Measurements from ENCODE around the gene KLF17. TPM values are rescaled to one million over a fixed set of nuclear protein-coding genes. Genes with fewer than 3 reads are reported as not detected.

Gene KLF17
- total and polyA plus RNA-seq, 4 donors: 0.13 to 0.33 (median 0.16) TPM

DNA sequence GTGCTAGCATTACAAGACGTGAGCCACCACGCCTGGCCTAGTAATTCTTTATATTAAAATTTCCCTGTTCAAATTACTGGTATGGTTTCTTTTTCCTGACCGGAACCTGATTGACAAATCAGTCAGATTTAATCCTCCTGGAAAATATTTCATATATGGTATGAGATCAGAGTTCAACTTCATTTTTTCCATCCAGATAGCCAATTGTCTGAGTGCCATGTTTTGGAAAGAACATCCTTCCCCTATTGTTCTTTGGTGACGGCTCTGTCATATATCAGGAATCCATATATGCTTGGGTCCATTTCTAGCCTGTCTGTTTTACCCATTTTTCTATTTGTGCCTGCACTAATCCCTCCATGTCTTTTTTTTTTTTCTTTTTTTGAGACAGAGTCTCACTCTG is 39.1 kb upstream of the KLF17 start:
- no peaks in the 10 kb centered on the region for H3K9me3 ChIP-seq (ENCODE audit: control insufficient read depth, low read length)
- no peak for ATAC-seq (ENCODE audit: low FRiP score)

GRCh38 chr1:44084998-44085675 is 33.5 kb upstream of the KLF17 start:
- 40 to 49% methylated on average over 3 of the region's 3 CpGs for WGBS, 2 donors
- intact Hi-C loops (cut with DNase I): no loop called here

More for the DNA sequence above, 39.1 kb upstream of the KLF17 start:
- WGBS, 2 donors: 83 to 87% methylated on average over 4 of the region's 4 CpGs
- no peaks in the 10 kb centered on the region for H3K36me3 ChIP-seq (ENCODE audit: control insufficient read depth in 1 of 2, insufficient read depth in 2 of 2, low read length in 1 of 2)
- H3K4me1 ChIP-seq (ENCODE audit: control insufficient read depth in 1 of 2, insufficient read depth in 2 of 2, low read length in 2 of 2): no peaks in the 10 kb centered on the region
- no peak overlapping the region for H3K27ac ChIP-seq (ENCODE audit: low read depth in 1 of 2, low read length in 2 of 2)
- H3K4me3 ChIP-seq (ENCODE audit: low read length in 2 of 2): no peak overlapping the region
- DNase-seq: no peak
- H3K27me3 ChIP-seq (ENCODE audit: control insufficient read depth in 1 of 2, insufficient read depth in 2 of 2, low read length in 1 of 2): no peaks in the 10 kb centered on the region
- intact Hi-C loops (cut with DNase I): no loop called here

GRCh38 chr1:44086692-44087474 is 31.7 kb upstream of the KLF17 start:
- H3K4me3 ChIP-seq (ENCODE audit: low read length in 2 of 2): no peak overlapping the region
- no peaks in the 10 kb centered on the region for H3K36me3 ChIP-seq (ENCODE audit: control insufficient read depth in 1 of 2, insufficient read depth in 2 of 2, low read length in 1 of 2)
- WGBS, 2 donors: 96% methylated on average over 4 of the region's 4 CpGs
- H3K9me3 ChIP-seq (ENCODE audit: control insufficient read depth, low read length): no peaks in the 10 kb centered on the region
- intact Hi-C loops (cut with DNase I): no loop called here
- H3K27ac ChIP-seq (ENCODE audit: low read depth in 1 of 2, low read length in 2 of 2): no peak overlapping the region
- H3K27me3 ChIP-seq (ENCODE audit: control insufficient read depth in 1 of 2, insufficient read depth in 2 of 2, low read length in 1 of 2): no peaks in the 10 kb centered on the region
- ATAC-seq (ENCODE audit: low FRiP score) (no peak), DNase-seq (no peak)
- H3K4me1 ChIP-seq (ENCODE audit: control insufficient read depth in 1 of 2, insufficient read depth in 2 of 2, low read length in 2 of 2): no peaks in the 10 kb centered on the region

More at GRCh38 chr1:44084998-44085675, 33.5 kb upstream of the KLF17 start:
- Histone ChIP-seq H3K9me3 (ENCODE audit: control insufficient read depth, low read length) (no peaks in the 10 kb centered on the region), H3K36me3 (ENCODE audit: control insufficient read depth in 1 of 2, insufficient read depth in 2 of 2, low read length in 1 of 2) (no peaks in the 10 kb centered on the region), H3K4me1 (ENCODE audit: control insufficient read depth in 1 of 2, insufficient read depth in 2 of 2, low read length in 2 of 2) (no peaks in the 10 kb centered on the region), H3K4me3 (ENCODE audit: low read length in 2 of 2) (no peak overlapping the region), H3K27ac (ENCODE audit: low read depth in 1 of 2, low read length in 2 of 2) (no peak overlapping the region), H3K27me3 (ENCODE audit: control insufficient read depth in 1 of 2, insufficient read depth in 2 of 2, low read length in 1 of 2) (no peaks in the 10 kb centered on the region)
- ATAC-seq (ENCODE audit: low FRiP score): no peak
- DNase-seq: no peak

- H3K27me3 ChIP-seq (ENCODE audit: control insufficient read depth in 1 of 2, insufficient read depth in 2 of 2, low read length in 1 of 2): no peaks in the 10 kb centered on the region
- H3K4me3 ChIP-seq (ENCODE audit: low read length in 2 of 2): no peak overlapping the region
- DNase-seq (no peak), ATAC-seq (ENCODE audit: low FRiP score) (no peak)
- H3K9me3 ChIP-seq (ENCODE audit: control insufficient read depth, low read length): no peaks in the 10 kb centered on the region
- 65 to 70% methylated on average over 13 of the region's 13 CpGs for WGBS, 2 donors
- H3K27ac ChIP-seq (ENCODE audit: low read depth in 1 of 2, low read length in 2 of 2): no peak overlapping the region
- intact Hi-C loops (cut with DNase I): no loop called here
- H3K36me3 ChIP-seq (ENCODE audit: control insufficient read depth in 1 of 2, insufficient read depth in 2 of 2, low read length in 1 of 2): no peaks in the 10 kb centered on the region
- no peaks in the 10 kb centered on the region for H3K4me1 ChIP-seq (ENCODE audit: control insufficient read depth in 1 of 2, insufficient read depth in 2 of 2, low read length in 2 of 2)
Measured at GRCh38 chr1:44089371-44090048, 29.1 kb upstream of the KLF17 start.

- H3K9me3 ChIP-seq (ENCODE audit: control insufficient read depth, low read length): no peaks in the 10 kb centered on the region
- H3K36me3 ChIP-seq (ENCODE audit: control insufficient read depth in 1 of 2, insufficient read depth in 2 of 2, low read length in 1 of 2): no peaks in the 10 kb centered on the region
- intact Hi-C loops (cut with DNase I): no loop called here
- H3K4me3 ChIP-seq (ENCODE audit: low read length in 2 of 2): no peak overlapping the region
- 84 to 87% methylated on average over 10 of the region's 10 CpGs for WGBS, 2 donors
- H3K4me1 ChIP-seq (ENCODE audit: control insufficient read depth in 1 of 2, insufficient read depth in 2 of 2, low read length in 2 of 2): no peaks in the 10 kb centered on the region
- H3K27ac ChIP-seq (ENCODE audit: low read depth in 1 of 2, low read length in 2 of 2): no peak overlapping the region
- no peak for DNase-seq
- ATAC-seq (ENCODE audit: low FRiP score): no peak
- no peaks in the 10 kb centered on the region for H3K27me3 ChIP-seq (ENCODE audit: control insufficient read depth in 1 of 2, insufficient read depth in 2 of 2, low read length in 1 of 2)
Measured at GRCh38 chr1:44090429-44091252, 28.0 kb upstream of the KLF17 start.

DNA sequence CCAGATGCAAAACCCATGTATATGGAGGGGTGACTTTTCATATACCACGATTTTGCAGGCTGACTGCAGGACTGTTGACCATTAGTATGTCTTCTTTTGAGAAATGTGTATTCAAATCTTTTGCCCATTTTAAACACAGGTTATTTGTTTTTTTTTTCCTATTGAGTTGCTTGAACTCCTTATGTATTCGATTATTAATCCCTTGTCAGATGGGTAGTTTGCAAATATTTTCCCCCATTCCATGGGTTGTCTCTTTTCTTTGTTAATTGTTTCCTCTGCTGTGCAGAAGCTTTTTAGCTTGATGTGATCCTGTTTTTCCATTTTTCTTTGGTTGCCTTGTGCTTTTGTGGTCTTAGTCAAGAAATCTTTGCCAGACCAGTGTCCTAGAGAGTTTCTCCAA is 24.6 kb upstream of the KLF17 start:
- no peaks in the 10 kb centered on the region for H3K36me3 ChIP-seq (ENCODE audit: control insufficient read depth in 1 of 2, insufficient read depth in 2 of 2, low read length in 1 of 2)
- no peak for DNase-seq
- H3K9me3 ChIP-seq (ENCODE audit: control insufficient read depth, low read length): no peaks in the 10 kb centered on the region
- no peaks in the 10 kb centered on the region for H3K27me3 ChIP-seq (ENCODE audit: control insufficient read depth in 1 of 2, insufficient read depth in 2 of 2, low read length in 1 of 2)
- intact Hi-C loops (cut with DNase I): no loop called here
- WGBS, 2 donors: 91 to 94% methylated on average over 2 of the region's 2 CpGs
- no peak for ATAC-seq (ENCODE audit: low FRiP score)
- no peaks in the 10 kb centered on the region for H3K4me1 ChIP-seq (ENCODE audit: control insufficient read depth in 1 of 2, insufficient read depth in 2 of 2, low read length in 2 of 2)
- no peak overlapping the region for H3K4me3 ChIP-seq (ENCODE audit: low read length in 2 of 2)
- H3K27ac ChIP-seq (ENCODE audit: low read depth in 1 of 2, low read length in 2 of 2): no peak overlapping the region

DNA sequence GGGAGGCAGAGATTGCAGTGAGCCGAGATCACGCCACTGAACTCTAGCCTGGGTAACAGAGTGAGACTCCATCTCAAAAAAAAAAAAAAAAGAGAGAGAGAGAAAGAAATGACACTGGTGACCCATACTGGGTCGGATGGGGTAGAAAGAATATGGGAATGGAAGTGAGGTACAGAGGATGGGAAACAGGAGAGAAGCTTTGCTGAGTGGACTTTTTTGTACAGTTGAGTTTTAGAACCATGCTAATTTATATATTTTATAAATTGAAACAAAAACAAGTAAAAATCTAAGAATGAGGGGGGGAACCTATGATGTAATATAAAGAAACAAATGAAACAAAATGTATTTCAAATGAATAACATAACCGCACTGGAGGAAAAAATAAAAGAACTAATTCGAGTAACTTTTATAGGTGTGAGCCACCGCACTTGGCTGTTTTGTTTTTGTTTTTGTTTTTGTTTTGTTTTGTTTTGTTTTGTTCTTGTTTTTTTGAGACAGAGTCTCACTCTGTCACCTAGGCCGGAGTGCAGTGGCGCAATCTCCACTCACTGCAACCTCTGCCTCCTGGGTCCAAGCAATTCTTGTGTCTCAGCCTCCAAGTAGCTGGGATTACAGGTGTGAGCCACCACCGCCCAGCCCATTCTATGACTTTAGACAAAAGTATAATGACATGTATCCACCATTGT is 18.3 kb upstream of the KLF17 start:
- Histone ChIP-seq H3K36me3 (ENCODE audit: control insufficient read depth in 1 of 2, insufficient read depth in 2 of 2, low read length in 1 of 2) (no peaks in the 10 kb centered on the region), H3K4me1 (ENCODE audit: control insufficient read depth in 1 of 2, insufficient read depth in 2 of 2, low read length in 2 of 2) (no peaks in the 10 kb centered on the region), H3K4me3 (ENCODE audit: low read length in 2 of 2) (no peak overlapping the region), H3K27me3 (ENCODE audit: control insufficient read depth in 1 of 2, insufficient read depth in 2 of 2, low read length in 1 of 2) (no peaks in the 10 kb centered on the region), H3K9me3 (ENCODE audit: control insufficient read depth, low read length) (no peaks in the 10 kb centered on the region), H3K27ac (ENCODE audit: low read depth in 1 of 2, low read length in 2 of 2) (no peak overlapping the region)
- 89 to 95% methylated on average over 9 of the region's 9 CpGs for WGBS, 2 donors
- ATAC-seq (ENCODE audit: low FRiP score): no peak
- intact Hi-C loops (cut with DNase I): no loop called here
- no peak for DNase-seq

DNA sequence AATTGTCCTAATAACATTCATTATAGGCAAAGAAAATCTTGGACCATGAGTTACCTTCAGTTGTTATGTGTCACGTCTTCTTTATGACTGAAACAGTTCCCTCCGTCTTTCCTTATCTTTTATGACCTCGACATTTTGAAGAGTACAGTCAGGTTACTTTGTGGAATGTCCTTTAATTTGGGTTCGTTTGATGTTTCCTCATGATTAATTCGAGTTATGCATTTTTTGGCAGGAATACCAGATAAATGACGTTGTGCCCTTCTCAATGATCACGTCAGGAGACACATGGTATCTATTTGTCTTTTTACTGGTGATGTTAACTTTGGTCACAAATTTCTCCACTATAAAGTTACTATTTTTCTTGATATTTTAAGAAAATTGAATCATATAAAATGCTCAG is 17.3 kb upstream of the KLF17 start:
- Histone ChIP-seq H3K9me3 (ENCODE audit: control insufficient read depth, low read length) (no peaks in the 10 kb centered on the region), H3K4me1 (ENCODE audit: control insufficient read depth in 1 of 2, insufficient read depth in 2 of 2, low read length in 2 of 2) (no peaks in the 10 kb centered on the region), H3K36me3 (ENCODE audit: control insufficient read depth in 1 of 2, insufficient read depth in 2 of 2, low read length in 1 of 2) (no peaks in the 10 kb centered on the region), H3K27me3 (ENCODE audit: control insufficient read depth in 1 of 2, insufficient read depth in 2 of 2, low read length in 1 of 2) (no peaks in the 10 kb centered on the region), H3K27ac (ENCODE audit: low read depth in 1 of 2, low read length in 2 of 2) (no peak overlapping the region), H3K4me3 (ENCODE audit: low read length in 2 of 2) (no peak overlapping the region)
- DNase-seq (no peak), ATAC-seq (ENCODE audit: low FRiP score) (no peak)
- intact Hi-C loops (cut with DNase I): no loop called here
- WGBS, 2 donors: 79 to 81% methylated on average over 7 of the region's 7 CpGs

Measured in aorta (tissue), 5 donors.